ENCODE measurements around the gene RPS6KA5. TPM values are rescaled to one million over a fixed set of nuclear protein-coding genes. Genes with fewer than 3 reads are reported as not detected.

RPS6KA5 gene
- total RNA-seq, 2 donors from 2014 or later: 8.9 to 10.3 TPM

GRCh38 chr14:90976101-90976500, 84.3 kb downstream of the RPS6KA5 start:
- Histone ChIP-seq H3K9me3 (no peaks in the 10 kb centered on the region), H3K27me3 (replicated peaks; ENCODE audit: insufficient read depth) (no peaks in the 10 kb centered on the region)
- intact Hi-C loops (cut with DNase I): no loop called here

DNA sequence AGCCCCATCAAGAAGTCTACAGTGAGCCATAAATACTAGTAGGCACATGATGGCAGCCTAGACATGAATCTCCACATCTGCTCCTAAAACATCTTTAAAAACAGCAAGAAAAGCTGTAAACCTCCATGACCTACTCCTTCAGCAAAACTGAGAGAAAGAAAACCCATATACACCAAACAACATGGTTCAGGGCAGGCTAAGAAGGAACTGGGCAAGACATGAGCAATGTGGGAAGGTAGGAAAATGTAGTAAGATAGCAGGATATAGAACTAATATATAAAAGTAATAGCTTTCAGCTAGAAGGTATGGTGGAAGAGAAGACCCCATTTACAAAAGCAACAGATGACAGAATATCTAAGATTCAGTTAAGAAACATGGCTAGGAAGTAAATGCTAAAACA, 88.8 kb downstream of the RPS6KA5 start:
- DNase-seq (ENCODE audit: low spot score): no peak
- intact Hi-C loops (cut with DNase I): no loop called here

More at GRCh38 chr14:90976101-90976500, 84.3 kb downstream of the RPS6KA5 start:
- H3K4me3 ChIP-seq: no peak overlapping the region
- no peak for TF ChIP-seq POLR2AphosphoS5 (IDR thresholded peaks at IDR 0.05)
- TF ChIP-seq CTCF (IDR thresholded peaks at IDR 0.05): no peak
- TF ChIP-seq POLR2A (IDR thresholded peaks at IDR 0.05): no peak
- H3K36me3 ChIP-seq: no peaks in the 10 kb centered on the region
- H3K27ac ChIP-seq: no peak overlapping the region
- no peaks in the 10 kb centered on the region for H3K4me1 ChIP-seq (replicated peaks)
- WGBS: 69% methylated on average over 3 of the region's 3 CpGs
- DNase-seq (ENCODE audit: low spot score): no peak

GRCh38 chr14:90970167-90970600, 90.3 kb downstream of the RPS6KA5 start:
- no peak overlapping the region for H3K27ac ChIP-seq
- intact Hi-C loops (cut with DNase I): no loop called here
- TF ChIP-seq POLR2A (IDR thresholded peaks at IDR 0.05) (no peak), POLR2AphosphoS5 (IDR thresholded peaks at IDR 0.05) (no peak)
- H3K4me3 ChIP-seq: no peak overlapping the region
- no peaks in the 10 kb centered on the region for H3K36me3 ChIP-seq
- H3K27me3 ChIP-seq (replicated peaks; ENCODE audit: insufficient read depth): no peaks in the 10 kb centered on the region
- H3K4me1 ChIP-seq (replicated peaks): no peaks in the 10 kb centered on the region
- no peak for DNase-seq (ENCODE audit: low spot score)
- no peaks in the 10 kb centered on the region for H3K9me3 ChIP-seq
- WGBS: 70% methylated on average over 1 of the region's 1 CpG

More for the DNA sequence above, 88.8 kb downstream of the RPS6KA5 start:
- H3K36me3 ChIP-seq: no peaks in the 10 kb centered on the region
- H3K4me1 ChIP-seq (replicated peaks): no peaks in the 10 kb centered on the region
- no peaks in the 10 kb centered on the region for H3K9me3 ChIP-seq
- H3K4me3 ChIP-seq: no peak overlapping the region
- H3K27ac ChIP-seq: no peak overlapping the region
- TF ChIP-seq POLR2AphosphoS5 (IDR thresholded peaks at IDR 0.05): no peak
- no peaks in the 10 kb centered on the region for H3K27me3 ChIP-seq (replicated peaks; ENCODE audit: insufficient read depth)

DNA sequence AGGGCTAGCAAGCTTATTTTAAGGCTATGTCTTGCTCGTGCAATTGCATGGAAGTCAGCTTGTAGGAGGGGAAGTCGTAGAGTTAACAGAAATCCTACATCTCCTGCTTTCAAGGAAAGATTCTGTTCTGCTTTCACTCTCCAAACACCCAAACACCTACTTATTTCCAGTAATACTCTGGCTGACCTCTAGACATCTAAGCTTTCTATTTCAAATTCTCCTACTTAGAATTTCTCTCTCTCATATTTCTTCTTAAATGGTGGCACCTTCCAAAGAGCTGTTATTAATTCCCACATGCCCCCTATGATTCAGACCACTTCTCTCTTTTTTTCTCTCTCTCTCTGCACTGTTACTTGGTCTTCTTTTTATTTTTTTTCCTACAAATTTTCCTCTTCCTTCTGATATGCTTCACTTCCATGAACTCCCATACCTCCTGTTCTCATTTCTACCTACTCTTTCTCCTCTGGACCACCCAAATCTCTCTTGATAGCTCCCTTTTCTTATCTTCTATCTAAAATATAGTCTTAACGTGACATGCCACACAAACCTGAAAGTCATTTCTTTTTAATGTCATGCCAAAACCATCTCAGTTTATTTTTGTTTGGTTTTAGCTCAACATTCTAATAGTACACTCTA, 90.8 kb downstream of the RPS6KA5 start:
- WGBS: 35% methylated on average over 3 of the region's 3 CpGs
- DNase-seq (ENCODE audit: low spot score): no peak
- intact Hi-C loops (cut with DNase I): no loop called here
- H3K9me3 ChIP-seq: no peaks in the 10 kb centered on the region
- no peak for TF ChIP-seq POLR2AphosphoS5 (IDR thresholded peaks at IDR 0.05)
- TF ChIP-seq CTCF (IDR thresholded peaks at IDR 0.05): no peak
- no peak for TF ChIP-seq POLR2A (IDR thresholded peaks at IDR 0.05)
- H3K4me3 ChIP-seq: no peak overlapping the region
- no peaks in the 10 kb centered on the region for H3K27me3 ChIP-seq (replicated peaks; ENCODE audit: insufficient read depth)
- no peaks in the 10 kb centered on the region for H3K4me1 ChIP-seq (replicated peaks)
- no peaks in the 10 kb centered on the region for H3K36me3 ChIP-seq
- H3K27ac ChIP-seq: no peak overlapping the region

GRCh38 chr14:90968025-90968424, 92.4 kb downstream of the RPS6KA5 start:
- Histone ChIP-seq H3K4me3 (no peak overlapping the region), H3K27ac (no peak overlapping the region), H3K9me3 (no peaks in the 10 kb centered on the region), H3K4me1 (replicated peaks) (no peaks in the 10 kb centered on the region), H3K36me3 (no peaks in the 10 kb centered on the region), H3K27me3 (replicated peaks; ENCODE audit: insufficient read depth) (no peaks in the 10 kb centered on the region)
- DNase-seq (ENCODE audit: low spot score): no peak
- intact Hi-C loops (cut with DNase I): no loop called here
- WGBS: 86% methylated on average over 2 of the region's 2 CpGs
- TF ChIP-seq POLR2A (IDR thresholded peaks at IDR 0.05) (no peak), CTCF (IDR thresholded peaks at IDR 0.05) (no peak), POLR2AphosphoS5 (IDR thresholded peaks at IDR 0.05) (no peak)

- no peak for DNase-seq (ENCODE audit: low spot score)
- no peak overlapping the region for H3K4me3 ChIP-seq
- no peaks in the 10 kb centered on the region for H3K36me3 ChIP-seq
- H3K27ac ChIP-seq: no peak overlapping the region
- WGBS: 86% methylated on average over 3 of the region's 3 CpGs
- no peaks in the 10 kb centered on the region for H3K9me3 ChIP-seq
- H3K27me3 ChIP-seq (replicated peaks; ENCODE audit: insufficient read depth): no peaks in the 10 kb centered on the region
- H3K4me1 ChIP-seq (replicated peaks): no peaks in the 10 kb centered on the region
- intact Hi-C loops (cut with DNase I): no loop called here
- TF ChIP-seq CTCF (IDR thresholded peaks at IDR 0.05) (no peak), POLR2AphosphoS5 (IDR thresholded peaks at IDR 0.05) (no peak), POLR2A (IDR thresholded peaks at IDR 0.05) (no peak)
These were observed 93.9 kb downstream of the RPS6KA5 start for GRCh38 chr14:90966493-90966892.
